ENCODE results near the gene LYZL4. TPM values are rescaled to one million over a fixed set of nuclear protein-coding genes. Genes with fewer than 3 reads are reported as not detected.
A peak's percentile ranks its signal among the peaks of the same experiment; 100 is the strongest.

LYZL4 gene
- total and polyA plus RNA-seq, 11 donors = not detected

- DNase-seq = peak in 1 of 5 donors; percentile 32
- Histone ChIP-seq H3K4me1 (no peaks in the 10 kb centered on the region), H3K36me3 (no peaks in the 10 kb centered on the region), H3K4me3 (no peak overlapping the region), H3K9me3 (peaks cover 0 to 9% (median 0%) of the 10 kb centered on the region in 12 donors), H3K27me3 (peaks cover 0 to 4% (median 0%) of the 10 kb centered on the region in 9 donors), H3K27ac (no peak overlapping the region)
- TF ChIP-seq CTCF (IDR thresholded peaks at IDR 0.05) = no peak
- no peak for TF ChIP-seq POLR2A (IDR thresholded peaks at IDR 0.05)
- intact Hi-C loops (cut with DNase I) = no loop called here
- 40 to 49% (median 47%) methylated on average over 2 of the region's 2 CpGs for WGBS, 4 donors
- no peak for ATAC-seq
Measured at GRCh38 chr3:42351207-42351606, 59.2 kb downstream of the LYZL4 start.

GRCh38 chr3:42349765-42350594 lies 60.4 kb downstream of the LYZL4 start:
- intact Hi-C loops (cut with DNase I) = no loop called here
- H3K27me3 ChIP-seq = peaks cover 0 to 4% (median 0%) of the 10 kb centered on the region in 9 donors
- TF ChIP-seq CTCF (IDR thresholded peaks at IDR 0.05) (no peak), POLR2A (IDR thresholded peaks at IDR 0.05) (no peak)
- H3K4me3 ChIP-seq = no peak overlapping the region
- DNase-seq (no peak), ATAC-seq (no peak)
- no peaks in the 10 kb centered on the region for H3K9me3 ChIP-seq
- H3K27ac ChIP-seq = no peak overlapping the region
- H3K36me3 ChIP-seq = no peaks in the 10 kb centered on the region
- H3K4me1 ChIP-seq = no peaks in the 10 kb centered on the region
- 49 to 64% (median 53%) methylated on average over 7 of the region's 7 CpGs for WGBS, 4 donors

- ATAC-seq (no peak), DNase-seq (no peak)
- Histone ChIP-seq H3K36me3 (no peaks in the 10 kb centered on the region), H3K9me3 (no peaks in the 10 kb centered on the region), H3K27me3 (peaks cover 0 to 5% (median 0%) of the 10 kb centered on the region in 9 donors), H3K4me3 (no peak overlapping the region), H3K27ac (no peak overlapping the region), H3K4me1 (no peaks in the 10 kb centered on the region)
- intact Hi-C loops (cut with DNase I) = no loop called here
- no peak for TF ChIP-seq CTCF (IDR thresholded peaks at IDR 0.05)
- TF ChIP-seq POLR2A (IDR thresholded peaks at IDR 0.05) = no peak
- 82 to 93% (median 86%) methylated on average over 2 of the region's 2 CpGs for WGBS, 4 donors
Measured at GRCh38 chr3:42347928-42348327, 62.5 kb downstream of the LYZL4 start.

Other genes with a start within 250 kb of the LYZL4 start
- not detected for gene CCK, start 144.4 kb downstream of the LYZL4 start, total RNA-seq
- not detected for gene CCK, start 144.4 kb downstream of the LYZL4 start, polyA plus RNA-seq
- gene VIPR1, start 92.0 kb upstream of the LYZL4 start, total RNA-seq = 1 to 10 TPM in 8 of 9 donors, under 1 TPM in 1; 0.96 to 5.4 (median 1.7) TPM
- gene VIPR1, start 92.0 kb upstream of the LYZL4 start, polyA plus RNA-seq = 1 to 10 TPM; 3.0 to 3.5 TPM
- gene SEC22C, start 171.4 kb upstream of the LYZL4 start, total RNA-seq = 10 to 100 TPM; 19.9 to 40.5 (median 28.9) TPM
- 10 to 100 TPM; 17.4 to 35.1 TPM for gene SEC22C, start 171.4 kb upstream of the LYZL4 start, polyA plus RNA-seq
- 10 to 100 TPM; 10.7 to 16.9 (median 12.8) TPM for gene SS18L2, start 180.2 kb upstream of the LYZL4 start, total RNA-seq
- gene SS18L2, start 180.2 kb upstream of the LYZL4 start, polyA plus RNA-seq = 10 to 100 TPM; 30.9 to 34.6 TPM
- 10 to 100 TPM; 14.6 to 40.6 (median 20.9) TPM for gene NKTR, start 190.1 kb upstream of the LYZL4 start, total RNA-seq
- gene NKTR, start 190.1 kb upstream of the LYZL4 start, polyA plus RNA-seq = 10 to 100 TPM; 10.7 to 31.3 TPM
- 100 to 1,000 TPM in 7 of 9 donors, 10 to 100 TPM in 2; 76.6 to 184 (median 131) TPM for gene ZBTB47, start 243.1 kb upstream of the LYZL4 start, total RNA-seq
- gene ZBTB47, start 243.1 kb upstream of the LYZL4 start, polyA plus RNA-seq = 100 to 1,000 TPM; 110 to 111 TPM

Measured in heart left ventricle (tissue), 16 donors.